Measurements from ENCODE around the gene RAPGEF5.

- TF ChIP-seq, protein P1, sequence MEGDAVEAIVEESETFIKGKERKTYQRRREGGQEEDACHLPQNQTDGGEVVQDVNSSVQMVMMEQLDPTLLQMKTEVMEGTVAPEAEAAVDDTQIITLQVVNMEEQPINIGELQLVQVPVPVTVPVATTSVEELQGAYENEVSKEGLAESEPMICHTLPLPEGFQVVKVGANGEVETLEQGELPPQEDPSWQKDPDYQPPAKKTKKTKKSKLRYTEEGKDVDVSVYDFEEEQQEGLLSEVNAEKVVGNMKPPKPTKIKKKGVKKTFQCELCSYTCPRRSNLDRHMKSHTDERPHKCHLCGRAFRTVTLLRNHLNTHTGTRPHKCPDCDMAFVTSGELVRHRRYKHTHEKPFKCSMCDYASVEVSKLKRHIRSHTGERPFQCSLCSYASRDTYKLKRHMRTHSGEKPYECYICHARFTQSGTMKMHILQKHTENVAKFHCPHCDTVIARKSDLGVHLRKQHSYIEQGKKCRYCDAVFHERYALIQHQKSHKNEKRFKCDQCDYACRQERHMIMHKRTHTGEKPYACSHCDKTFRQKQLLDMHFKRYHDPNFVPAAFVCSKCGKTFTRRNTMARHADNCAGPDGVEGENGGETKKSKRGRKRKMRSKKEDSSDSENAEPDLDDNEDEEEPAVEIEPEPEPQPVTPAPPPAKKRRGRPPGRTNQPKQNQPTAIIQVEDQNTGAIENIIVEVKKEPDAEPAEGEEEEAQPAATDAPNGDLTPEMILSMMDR (IDR thresholded peaks at IDR 0.05) = no peak
- no peak for TF ChIP-seq POLR2A (IDR thresholded peaks at IDR 0.05)
- no peak for TF ChIP-seq POLR2AphosphoS5 (IDR thresholded peaks at IDR 0.05)
Observed at GRCh38 chr7:22110881-22111280, 246.1 kb downstream of the RAPGEF5 start.
